B cell (primary cell): ENCODE measurements around the gene NANS. TPM values are rescaled to one million over a fixed set of nuclear protein-coding genes. Genes with fewer than 3 reads are reported as not detected.

Experiments
- ATAC-seq: fragments of 200-7000 bp; cut with Tn5 transposase; one replicate; pipeline ENCODE4 v1.10.0; 2021; ENCODE audit warnings: low read depth, mild to moderate bottlenecking, moderate number of reproducible peaks, moderate library complexity
- CTCF ChIA-PET: fragments of 350-600 bp; sonication (Branson Sonifier 250); formaldehyde crosslinking; loops from one replicate; lab custom pipeline; 2021; ENCODE audit warnings: antibody characterized with exemption, inconsistent platforms; lab: Charles Lee
- POLR2A ChIA-PET: fragments of 350-600 bp; sonication (Branson Sonifier 250); formaldehyde crosslinking; loops from one replicate; lab custom pipeline; 2021; ENCODE audit warnings: antibody characterized with exemption; lab: Charles Lee
- DNase-seq: peaks from one replicate; pipeline ENCODE4 v3.0.0; 2013
- H2AFZ ChIP-seq: 2 replicates; pipeline ENCODE4 v1.6.1; 2012; ENCODE audit warnings: mild to moderate bottlenecking, low read depth, low read length; ENCODE audit not compliant: insufficient read depth, poor library complexity, severe bottlenecking
- H3K27ac ChIP-seq, 2 donors: 1 replicate in 1 of 2; 2 replicates in 1 of 2; pipeline ENCODE4 v1.5.1; 2012 to 2013; ENCODE audit warnings: low read length in 2 of 2, mild to moderate bottlenecking in 2 of 2, moderate library complexity in 1 of 2
- H3K27me3 ChIP-seq, 4 experiments: fragments of 200-600 bp in 1 of 4; sonication (generic) in 1 of 4; replicated peaks in 1 of 4; 1 replicate in 2 of 4; 2 replicates in 2 of 4; pipeline versions ENCODE4 v1.6.1 to v1.7.0; 2013 to 2016; ENCODE audit warnings: low read length in 3 of 4, mild to moderate bottlenecking in 2 of 4, mixed read lengths in 1 of 4, moderate library complexity in 1 of 4; ENCODE audit not compliant: insufficient read depth in 4 of 4, control insufficient read depth in 3 of 4; ENCODE audit errors: control extremely low read depth in 1 of 4
- H3K36me3 ChIP-seq, 2 experiments: replicated peaks in 1 of 2; 1 replicate in 1 of 2; 2 replicates in 1 of 2; pipeline versions ENCODE4 v1.6.1 to v1.7.1; 2013; ENCODE audit warnings: low read length in 1 of 2; ENCODE audit not compliant: insufficient read depth in 2 of 2, control insufficient read depth in 1 of 2; ENCODE audit errors: control extremely low read depth in 1 of 2, extremely low read depth in 1 of 2
- H3K4me1 ChIP-seq, 2 donors: fragments of 200-600 bp in 1 of 2; sonication (generic) in 1 of 2; 1 replicate in 1 of 2; 2 replicates in 1 of 2; pipeline versions ENCODE4 v1.5.1 to v1.6.1; 2013 to 2017; ENCODE audit warnings: low read length in 2 of 2; ENCODE audit not compliant: control insufficient read depth in 2 of 2, insufficient read depth in 2 of 2
- H3K4me2 ChIP-seq: replicated peaks from 2 replicates; pipeline ENCODE3; 2012; ENCODE audit warnings: mild to moderate bottlenecking, low read depth, low read length; ENCODE audit not compliant: poor library complexity, severe bottlenecking
- H3K4me3 ChIP-seq, 5 experiments: fragments of 200-600 bp in 1 of 5; sonication (generic) in 1 of 5; 1 replicate in 3 of 5; 2 replicates in 2 of 5; pipeline versions ENCODE4 v1.5.1 to v1.7.0; 2011 to 2016; ENCODE audit warnings: low read length in 4 of 5, mild to moderate bottlenecking in 4 of 5, low read depth in 2 of 5, control low read depth in 1 of 5, moderate library complexity in 1 of 5; ENCODE audit not compliant: insufficient read depth in 1 of 5; ENCODE audit errors: control extremely low read depth in 1 of 5, extremely low read depth in 1 of 5
- H3K79me2 ChIP-seq: fragments of 200-600 bp; sonication (generic); one replicate; pipeline ENCODE4 v1.6.0; 2016; ENCODE audit warnings: low read length; ENCODE audit not compliant: control insufficient read depth, insufficient read depth
- H3K9ac ChIP-seq: fragments of 200-600 bp; sonication (generic); 2 replicates; pipeline ENCODE4 v1.6.1; 2017; ENCODE audit warnings: mild to moderate bottlenecking, low read length, moderate library complexity
- H3K9me3 ChIP-seq, 3 donors: one replicate each; pipeline versions ENCODE4 v1.6.1 to v1.7.1; 2013; ENCODE audit warnings: low read length in 2 of 3; ENCODE audit not compliant: control insufficient read depth in 2 of 3, insufficient read depth in 1 of 3; ENCODE audit errors: control extremely low read depth in 1 of 3
- H4K20me1 ChIP-seq: 2 replicates; pipeline ENCODE4 v1.6.0; 2012; ENCODE audit warnings: mild to moderate bottlenecking, low read length; ENCODE audit not compliant: insufficient read depth, control insufficient read depth, poor library complexity, severe bottlenecking
- H3K27ac Mint-ChIP-seq: one replicate; pipeline ENCODE4 v1.8.0; 2021; ENCODE audit warnings: mixed read lengths
- H3K27me3 Mint-ChIP-seq: one replicate; pipeline ENCODE4 v1.8.0; 2021; ENCODE audit warnings: mixed read lengths
- H3K4me1 Mint-ChIP-seq: one replicate; pipeline ENCODE4 v1.8.0; 2021; ENCODE audit warnings: mixed read lengths
- H3K4me3 Mint-ChIP-seq: one replicate; pipeline ENCODE4 v1.8.0; 2021; ENCODE audit warnings: mixed read lengths
- H3K9me3 Mint-ChIP-seq: one replicate; pipeline ENCODE4 v1.8.0; 2022; ENCODE audit warnings: mixed read lengths; ENCODE audit not compliant: insufficient read depth
- CTCF ChIP-seq: fragments of 200-600 bp; IDR thresholded peaks from one replicate; pipeline ENCODE4 v1.8.0; 2022; ENCODE audit warnings: antibody characterized with exemption, mild to moderate bottlenecking
- EZH2 ChIP-seq: IDR thresholded peaks from 2 replicates; pipeline ENCODE4 v1.6.1; 2012; ENCODE audit warnings: borderline replicate concordance, low read depth, mild to moderate bottlenecking, moderate library complexity, low read length; ENCODE audit not compliant: insufficient read depth, poor library complexity, severe bottlenecking
- WGBS: methylation state at CpG from one replicate; pipeline ENCODE4 v1.1.5; 2013; ENCODE audit warnings: missing lambda C conversion rate; ENCODE audit not compliant: insufficient coverage; 5-methylcytosine and 5-hydroxymethylcytosine counted together
- intact Hi-C: fragments of 100-400 bp; cut with micrococcal nuclease; formaldehyde crosslinking; loops from one replicate; pipeline ENCODE4 v1.10.0; 2022
- polyA plus RNA-seq: library from polyadenylated mRNA; depleted of rRNA; stranded (reverse); fragments of >200 nt; gene quantifications from 2 replicates; pipeline ENCODE4 v1.2.3, GENCODE V29; 2012
- total RNA-seq, 2 donors: library from RNA; stranded (reverse); fragments of 120-200 nt in 1 of 2; gene quantifications; 1 replicate in 1 of 2; 2 replicates in 1 of 2; pipeline versions ENCODE4 v1.2.3 to v1.2.4, GENCODE V29; 2013 to 2022

NANS gene
- total and polyA plus RNA-seq, 2 donors (not counting 1 experiment from before 2014, with no cell fraction given): 14.2 to 14.9 TPM

- ATAC-seq (no peak), DNase-seq (no peak)
- Histone ChIP-seq H3K27ac (no peak overlapping the region), H3K4me3 (no peak overlapping the region), H3K4me1 (no peaks in the 10 kb centered on the region), H3K79me2 (no peaks in the 10 kb centered on the region), H4K20me1 (no peaks in the 10 kb centered on the region), H2AFZ (no peak overlapping the region), H3K9ac (no peak overlapping the region), H3K27me3 (no peaks in the 10 kb centered on the region), H3K4me2 (no peak overlapping the region), H3K9me3 (no peaks in the 10 kb centered on the region), H3K36me3 (peaks cover 0 to 32% of the 10 kb centered on the region in 2 experiments)
- Mint-ChIP-seq H3K4me1 (no peaks in the 10 kb centered on the region), H3K27me3 (no peaks in the 10 kb centered on the region), H3K9me3 (no peaks in the 10 kb centered on the region), H3K27ac (no peak overlapping the region), H3K4me3 (no peak overlapping the region)
- intact Hi-C loops: no loop called here
- 96% methylated on average over 8 of the region's 8 CpGs for WGBS
- POLR2A ChIA-PET: interaction anchor here (0.6 kb wide), 1 partner anchor 73 kb away, joined by 3 read pairs; no protein-coding TSS in a partner anchor
- TF ChIP-seq CTCF (no peak), EZH2 (no peak)
- CTCF ChIA-PET: interaction anchor here (0.6 to 1.8 kb wide), 3 partner anchors 11 to 128 kb away, joined by 3 to 7 read pairs (median 4); no protein-coding TSS in a partner anchor
Measured at GRCh38 chr9:98020476-98021145, 35.9 kb upstream of the NANS start.
